ENCODE measurements around the gene USP40.

The USP40 gene

DNA sequence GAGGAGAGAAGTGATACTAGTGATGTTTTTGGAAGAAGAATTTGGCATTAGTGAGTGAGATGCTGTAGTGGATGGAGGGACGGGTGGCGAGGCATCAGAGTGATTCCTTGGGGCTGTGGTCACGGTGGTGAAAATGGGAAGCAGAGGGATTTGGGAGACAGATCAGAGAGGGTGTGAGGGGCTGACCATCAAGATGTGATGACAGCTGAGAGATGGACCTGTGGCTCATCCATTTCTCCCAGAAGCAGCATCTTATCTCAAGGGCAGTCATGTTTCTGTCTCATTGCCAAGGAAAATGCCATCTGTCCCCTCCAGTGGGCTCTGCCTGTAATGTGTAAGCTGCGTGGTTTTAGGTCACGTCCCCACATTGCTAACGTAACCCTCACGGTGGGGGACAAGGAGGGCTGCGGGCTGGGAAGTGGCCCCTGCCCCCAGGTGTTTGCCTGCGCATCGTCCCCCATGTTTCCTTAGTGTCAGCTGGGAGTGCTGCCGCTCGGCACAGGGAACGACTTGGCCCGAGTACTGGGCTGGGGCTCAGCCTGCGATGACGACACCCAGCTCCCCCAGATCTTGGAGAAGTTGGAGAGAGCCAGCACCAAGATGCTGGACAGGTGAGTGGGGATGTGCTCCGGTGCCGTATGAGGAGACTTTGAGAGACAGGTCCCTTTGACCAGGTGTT lies 121.3 kb downstream of the USP40 start:
- no peak overlapping the region for H3K4me3 ChIP-seq (ENCODE audit: low read depth, low read length)
- no peak for DNase-seq (ENCODE audit: low read depth)
- TF ChIP-seq, protein P1, sequence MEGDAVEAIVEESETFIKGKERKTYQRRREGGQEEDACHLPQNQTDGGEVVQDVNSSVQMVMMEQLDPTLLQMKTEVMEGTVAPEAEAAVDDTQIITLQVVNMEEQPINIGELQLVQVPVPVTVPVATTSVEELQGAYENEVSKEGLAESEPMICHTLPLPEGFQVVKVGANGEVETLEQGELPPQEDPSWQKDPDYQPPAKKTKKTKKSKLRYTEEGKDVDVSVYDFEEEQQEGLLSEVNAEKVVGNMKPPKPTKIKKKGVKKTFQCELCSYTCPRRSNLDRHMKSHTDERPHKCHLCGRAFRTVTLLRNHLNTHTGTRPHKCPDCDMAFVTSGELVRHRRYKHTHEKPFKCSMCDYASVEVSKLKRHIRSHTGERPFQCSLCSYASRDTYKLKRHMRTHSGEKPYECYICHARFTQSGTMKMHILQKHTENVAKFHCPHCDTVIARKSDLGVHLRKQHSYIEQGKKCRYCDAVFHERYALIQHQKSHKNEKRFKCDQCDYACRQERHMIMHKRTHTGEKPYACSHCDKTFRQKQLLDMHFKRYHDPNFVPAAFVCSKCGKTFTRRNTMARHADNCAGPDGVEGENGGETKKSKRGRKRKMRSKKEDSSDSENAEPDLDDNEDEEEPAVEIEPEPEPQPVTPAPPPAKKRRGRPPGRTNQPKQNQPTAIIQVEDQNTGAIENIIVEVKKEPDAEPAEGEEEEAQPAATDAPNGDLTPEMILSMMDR (conservative IDR thresholded peaks at IDR 0.05; ENCODE audit: low read depth, low read length), result no peak

DNA sequence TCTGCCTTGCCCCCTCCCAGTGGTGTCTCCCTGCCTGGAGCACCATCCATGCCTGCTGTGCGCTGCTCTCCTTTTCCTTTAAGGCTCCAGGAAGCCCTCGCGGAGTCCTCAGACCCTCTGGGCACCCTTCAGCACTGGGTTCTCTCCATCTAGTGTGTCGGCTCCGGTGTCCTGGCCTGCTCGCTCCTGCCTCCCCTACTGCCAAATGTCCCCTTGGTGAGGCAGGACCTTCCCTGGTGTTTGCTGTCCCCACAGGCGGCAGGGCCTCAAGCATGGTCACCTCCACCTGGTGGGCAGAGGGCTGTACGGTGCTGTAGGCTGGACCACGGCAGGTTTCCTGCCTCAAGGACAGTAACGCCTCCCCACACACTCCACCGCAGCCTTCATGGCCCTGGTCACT lies 122.1 kb downstream of the USP40 start:
- H3K4me3 ChIP-seq (ENCODE audit: low read depth, low read length), result no peak overlapping the region
- TF ChIP-seq, protein P1 (conservative IDR thresholded peaks at IDR 0.05; ENCODE audit: low read depth, low read length), result no peak
- no peak for DNase-seq (ENCODE audit: low read depth)

DNA sequence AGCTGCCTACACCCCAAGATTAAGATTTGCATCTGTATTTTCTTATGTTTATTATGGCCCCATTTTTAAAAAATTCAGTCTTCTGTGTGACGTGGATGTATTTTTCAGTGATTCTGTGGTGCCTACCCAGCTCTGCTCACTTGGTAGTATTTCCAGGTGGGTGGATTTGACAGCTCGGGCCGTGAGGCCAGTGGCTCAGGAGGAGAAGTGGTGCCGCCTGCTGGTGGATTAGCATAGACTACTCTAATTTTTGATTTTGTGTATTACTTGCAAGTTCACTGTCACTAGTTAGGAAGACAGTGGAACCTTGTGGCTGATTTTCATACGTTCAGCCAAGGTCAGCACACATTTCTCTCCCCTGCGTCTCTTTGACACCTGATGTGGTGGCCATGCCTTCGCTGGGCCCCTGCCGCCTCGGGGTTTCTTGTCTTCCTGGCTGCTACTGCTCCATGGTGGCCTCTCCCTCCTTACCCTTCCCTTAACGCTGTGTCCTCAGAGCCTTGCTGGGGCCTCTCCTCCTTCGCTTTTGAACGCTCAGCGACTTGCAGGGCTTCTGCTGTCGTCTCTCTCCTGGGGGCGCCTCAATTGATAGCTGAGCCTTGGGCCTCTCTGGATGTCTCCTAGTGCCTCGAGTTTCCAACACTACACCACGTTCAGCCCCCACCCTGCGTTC lies 122.9 kb downstream of the USP40 start:
- peak; percentile 92 for DNase-seq (ENCODE audit: low read depth)
- no peak overlapping the region for H3K4me3 ChIP-seq (ENCODE audit: low read depth, low read length)
- TF ChIP-seq, protein P1 (conservative IDR thresholded peaks at IDR 0.05; ENCODE audit: low read depth, low read length), result peak; percentile 94

DNA sequence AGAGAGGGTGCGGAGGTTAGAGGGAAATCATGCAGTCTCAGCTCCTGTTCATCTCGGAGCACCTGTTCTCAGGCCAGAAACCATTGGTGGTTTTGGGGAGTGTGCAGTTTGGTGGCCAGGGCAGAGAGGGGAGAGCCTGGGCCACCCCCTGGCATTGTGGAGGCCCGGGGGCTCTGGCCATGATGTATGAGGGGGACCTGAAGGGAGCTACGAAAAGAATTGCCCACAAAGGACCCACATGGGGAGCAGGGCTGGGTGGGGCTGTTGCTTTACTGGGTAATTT lies 124.6 kb downstream of the USP40 start:
- no peak for DNase-seq (ENCODE audit: low read depth)
- H3K4me3 ChIP-seq (ENCODE audit: low read depth, low read length), result no peak overlapping the region
- TF ChIP-seq, protein P1 (conservative IDR thresholded peaks at IDR 0.05; ENCODE audit: low read depth, low read length), result no peak

DNA sequence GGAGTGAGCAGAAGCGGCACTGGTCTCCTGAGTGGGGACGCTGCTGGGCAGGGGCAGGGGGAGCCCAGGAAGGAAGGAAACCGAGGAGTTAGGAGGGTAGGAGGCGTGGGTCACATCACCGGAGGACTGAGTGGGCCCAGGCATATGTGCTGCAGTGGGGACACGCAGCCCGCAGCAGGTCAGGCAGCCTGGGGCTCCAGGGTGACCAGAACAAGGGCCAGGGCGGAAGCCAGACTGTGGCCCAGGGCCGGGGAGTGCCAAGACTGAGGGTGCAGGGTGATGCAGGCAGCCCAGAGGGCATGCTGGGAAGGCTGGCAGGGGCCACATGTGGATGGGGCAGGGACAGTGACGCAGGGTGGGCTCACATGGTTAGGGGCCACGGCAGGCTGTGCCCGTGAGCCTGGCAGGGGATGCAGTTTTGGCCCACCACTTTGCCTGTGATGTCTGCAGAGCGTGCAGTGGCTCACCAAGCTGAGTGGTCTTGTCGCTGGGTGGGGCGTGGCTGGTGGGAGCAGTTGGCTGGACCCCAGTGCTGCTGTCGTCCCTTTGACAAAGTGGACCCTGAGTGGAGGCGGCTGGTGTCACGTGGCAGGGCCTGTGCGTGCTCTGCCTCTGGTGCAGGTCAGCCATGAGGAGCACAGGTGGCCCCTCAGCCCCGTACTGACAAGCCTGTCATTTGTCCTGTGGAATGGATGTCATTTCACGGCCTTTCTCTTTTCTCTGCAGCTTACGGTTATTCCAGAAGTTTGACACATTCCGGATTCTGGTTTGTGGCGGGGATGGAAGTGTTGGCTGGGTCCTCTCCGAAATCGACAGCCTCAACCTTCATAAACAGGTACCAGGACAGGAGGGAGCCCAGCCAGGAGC lies 125.2 kb downstream of the USP40 start:
- H3K4me3 ChIP-seq (ENCODE audit: low read depth, low read length), result no peak overlapping the region
- TF ChIP-seq, protein P1 (conservative IDR thresholded peaks at IDR 0.05; ENCODE audit: low read depth, low read length), result no peak
- no peak for DNase-seq (ENCODE audit: low read depth)

DNA sequence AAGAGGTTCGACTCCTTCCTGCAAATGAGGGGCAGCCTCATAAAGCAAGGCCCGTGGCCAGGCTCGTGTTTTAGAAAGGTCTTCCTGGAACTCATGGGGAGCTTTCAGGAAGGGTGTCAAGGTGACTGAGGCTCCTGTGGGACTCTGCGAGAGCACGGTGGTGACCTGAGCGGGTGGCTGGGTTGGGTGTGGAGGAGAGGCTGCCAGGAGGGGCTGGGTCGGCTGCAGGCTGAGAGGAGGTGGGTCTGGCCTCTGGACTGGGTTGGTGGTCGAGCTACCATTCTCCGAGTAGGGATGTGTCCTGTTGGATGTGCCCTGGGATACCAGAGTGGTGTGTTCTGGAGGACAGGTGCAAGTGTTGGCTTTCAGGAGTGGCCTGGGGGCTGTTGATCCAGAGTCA lies 125.9 kb downstream of the USP40 start:
- DNase-seq (ENCODE audit: low read depth), result no peak
- TF ChIP-seq, protein P1 (conservative IDR thresholded peaks at IDR 0.05; ENCODE audit: low read depth, low read length), result no peak

More for the DNA sequence above, 125.9 kb downstream of the USP40 start:
- H3K4me3 ChIP-seq (ENCODE audit: low read depth, low read length), result no peak overlapping the region
